ENCODE results near the gene CRYGB. TPM values are rescaled to one million over a fixed set of nuclear protein-coding genes. Genes with fewer than 3 reads are reported as not detected.

The CRYGB gene
- total and polyA plus RNA-seq, 2 of the 4 experiments (the other 2 are of a cell fraction), result not detected

DNA sequence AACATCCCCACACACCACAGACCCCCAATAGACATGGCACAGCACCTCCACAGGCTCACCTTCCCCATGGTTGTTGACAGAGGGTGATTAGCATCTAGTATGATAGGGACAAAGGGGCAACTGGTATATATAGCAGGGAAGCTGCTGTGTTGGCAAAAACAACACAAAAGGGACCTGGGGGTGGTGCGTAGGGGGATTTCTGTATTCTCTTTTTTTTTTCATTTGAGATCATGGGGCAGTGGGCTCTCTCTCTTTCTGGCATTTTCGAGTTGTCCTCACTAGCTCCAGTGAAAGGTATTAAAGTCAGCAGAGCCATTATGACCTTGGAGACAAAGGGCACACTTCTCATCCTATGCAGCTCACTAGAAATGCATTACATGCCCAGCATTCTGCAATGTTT is 17.5 kb upstream of the CRYGB start, which contains the start of gene CRYGA (continued):
- TF ChIP-seq, protein P1, sequence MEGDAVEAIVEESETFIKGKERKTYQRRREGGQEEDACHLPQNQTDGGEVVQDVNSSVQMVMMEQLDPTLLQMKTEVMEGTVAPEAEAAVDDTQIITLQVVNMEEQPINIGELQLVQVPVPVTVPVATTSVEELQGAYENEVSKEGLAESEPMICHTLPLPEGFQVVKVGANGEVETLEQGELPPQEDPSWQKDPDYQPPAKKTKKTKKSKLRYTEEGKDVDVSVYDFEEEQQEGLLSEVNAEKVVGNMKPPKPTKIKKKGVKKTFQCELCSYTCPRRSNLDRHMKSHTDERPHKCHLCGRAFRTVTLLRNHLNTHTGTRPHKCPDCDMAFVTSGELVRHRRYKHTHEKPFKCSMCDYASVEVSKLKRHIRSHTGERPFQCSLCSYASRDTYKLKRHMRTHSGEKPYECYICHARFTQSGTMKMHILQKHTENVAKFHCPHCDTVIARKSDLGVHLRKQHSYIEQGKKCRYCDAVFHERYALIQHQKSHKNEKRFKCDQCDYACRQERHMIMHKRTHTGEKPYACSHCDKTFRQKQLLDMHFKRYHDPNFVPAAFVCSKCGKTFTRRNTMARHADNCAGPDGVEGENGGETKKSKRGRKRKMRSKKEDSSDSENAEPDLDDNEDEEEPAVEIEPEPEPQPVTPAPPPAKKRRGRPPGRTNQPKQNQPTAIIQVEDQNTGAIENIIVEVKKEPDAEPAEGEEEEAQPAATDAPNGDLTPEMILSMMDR (conservative IDR thresholded peaks at IDR 0.05; ENCODE audit: low read depth, low read length), result no peak
- TF ChIP-seq RCOR1 (IDR thresholded peaks at IDR 0.05; ENCODE audit: insufficient replicate concordance, low read length) (no peak), POLR2A (IDR thresholded peaks at IDR 0.05; ENCODE audit: low read depth, low read length) (no peak)

DNA sequence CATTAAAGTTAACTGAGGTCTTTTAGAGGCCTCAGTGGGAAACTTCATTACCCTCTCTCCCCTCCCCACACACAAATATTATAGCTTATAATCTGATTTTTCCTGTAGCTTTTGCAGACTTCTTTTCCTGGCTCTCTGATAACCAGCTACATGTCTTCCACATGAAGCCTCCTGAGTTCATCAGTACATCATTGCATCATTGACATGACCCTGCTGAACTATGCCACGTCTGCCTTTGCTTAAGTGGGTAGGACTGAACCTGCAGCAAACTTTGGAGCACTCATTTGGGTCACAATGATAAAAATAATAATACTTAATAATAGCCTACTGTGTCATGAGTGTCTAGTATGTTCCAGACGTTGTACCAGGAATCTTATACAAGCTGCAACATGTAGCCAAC is 10.5 kb upstream of the CRYGB start:
- no peak for ATAC-seq (ENCODE audit: low read depth)
- no TSS peak for BruUV-seq (replicated peaks)

More for the DNA sequence above, 10.5 kb upstream of the CRYGB start:
- H2BK20ac ChIP-seq (ENCODE audit: low read depth, low read length), result no peak overlapping the region
- H4K91ac ChIP-seq (ENCODE audit: insufficient read depth, low read depth, low read length), result no peak overlapping the region
- H3K14ac ChIP-seq (replicated peaks; ENCODE audit: low read depth, low read length), result no peak overlapping the region
- no CpG with 5 or more reads among the region's 2 CpGs for WGBS, 2 experiments (ENCODE audit: extremely low coverage in 2 of 2, insufficient read length in 1 of 2)
- no peak overlapping the region for H2BK120ac ChIP-seq (ENCODE audit: low read depth, low read length)
- H3K9me3 ChIP-seq (ENCODE audit: control insufficient read depth, insufficient read depth, low read length), result no peaks in the 10 kb centered on the region
- H3K4me1 ChIP-seq (ENCODE audit: control insufficient read depth, insufficient read depth, low read length), result no peaks in the 10 kb centered on the region
- no peak overlapping the region for H3K23ac ChIP-seq (ENCODE audit: low read depth, low read length)
- no peak overlapping the region for H3K18ac ChIP-seq (ENCODE audit: low read depth, low read length)
- H3K27ac ChIP-seq (ENCODE audit: insufficient read depth, low read length), result no peak overlapping the region
- no peaks in the 10 kb centered on the region for H3K79me1 ChIP-seq (ENCODE audit: low read depth in 1 of 2, low read length in 2 of 2)
- no peaks in the 10 kb centered on the region for H3K27me3 ChIP-seq (ENCODE audit: control insufficient read depth, insufficient read depth, low read length)
- dilution Hi-C loops (cut with HindIII; ENCODE audit: low sequenced_read_pairs, unreplicated experiment) (no loop called here), in situ Hi-C loops (cut with MboI; ENCODE audit: low sequenced_read_pairs) (no loop called here), intact Hi-C loops (cut with micrococcal nuclease) (no loop called here)
- TF ChIP-seq NFE2L2 (IDR thresholded peaks at IDR 0.05; ENCODE audit: low read depth, low read length) (no peak), FOS (IDR thresholded peaks at IDR 0.05; ENCODE audit: low read depth, low read length) (no peak), CHD1 (IDR thresholded peaks at IDR 0.05; ENCODE audit: low read depth, low read length) (no peak), RFX5 (IDR thresholded peaks at IDR 0.05; ENCODE audit: low read depth, low read length) (no peak), MXI1 (IDR thresholded peaks at IDR 0.05; ENCODE audit: borderline replicate concordance, low read depth, low read length) (no peak), POLR2A (IDR thresholded peaks at IDR 0.05; ENCODE audit: low read depth, low read length) (no peak), MAFK (IDR thresholded peaks at IDR 0.05; ENCODE audit: low read depth, low read length) (no peak), MAZ (IDR thresholded peaks at IDR 0.05; ENCODE audit: borderline replicate concordance, low read depth, low read length) (no peak), RCOR1 (IDR thresholded peaks at IDR 0.05; ENCODE audit: insufficient replicate concordance, low read length) (no peak), RAD21 (IDR thresholded peaks at IDR 0.05; ENCODE audit: low read length) (no peak)
- TF ChIP-seq, protein P2, sequence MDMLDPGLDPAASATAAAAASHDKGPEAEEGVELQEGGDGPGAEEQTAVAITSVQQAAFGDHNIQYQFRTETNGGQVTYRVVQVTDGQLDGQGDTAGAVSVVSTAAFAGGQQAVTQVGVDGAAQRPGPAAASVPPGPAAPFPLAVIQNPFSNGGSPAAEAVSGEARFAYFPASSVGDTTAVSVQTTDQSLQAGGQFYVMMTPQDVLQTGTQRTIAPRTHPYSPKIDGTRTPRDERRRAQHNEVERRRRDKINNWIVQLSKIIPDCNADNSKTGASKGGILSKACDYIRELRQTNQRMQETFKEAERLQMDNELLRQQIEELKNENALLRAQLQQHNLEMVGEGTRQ (IDR thresholded peaks at IDR 0.05; ENCODE audit: low read depth, low read length), result no peak
- TF ChIP-seq, protein P3, sequence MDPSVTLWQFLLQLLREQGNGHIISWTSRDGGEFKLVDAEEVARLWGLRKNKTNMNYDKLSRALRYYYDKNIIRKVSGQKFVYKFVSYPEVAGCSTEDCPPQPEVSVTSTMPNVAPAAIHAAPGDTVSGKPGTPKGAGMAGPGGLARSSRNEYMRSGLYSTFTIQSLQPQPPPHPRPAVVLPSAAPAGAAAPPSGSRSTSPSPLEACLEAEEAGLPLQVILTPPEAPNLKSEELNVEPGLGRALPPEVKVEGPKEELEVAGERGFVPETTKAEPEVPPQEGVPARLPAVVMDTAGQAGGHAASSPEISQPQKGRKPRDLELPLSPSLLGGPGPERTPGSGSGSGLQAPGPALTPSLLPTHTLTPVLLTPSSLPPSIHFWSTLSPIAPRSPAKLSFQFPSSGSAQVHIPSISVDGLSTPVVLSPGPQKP (IDR thresholded peaks at IDR 0.05; ENCODE audit: borderline replicate concordance, low read depth, low read length), result no peak
- no peak for DNase-seq
- H2AK5ac ChIP-seq (ENCODE audit: low read depth, low read length), result no peak overlapping the region
- no peak overlapping the region for H3K56ac ChIP-seq (ENCODE audit: extremely low read depth, insufficient read depth, low read length)
- H4K5ac ChIP-seq (ENCODE audit: low read depth, low read length), result no peak overlapping the region
- no peak overlapping the region for H4K8ac ChIP-seq (ENCODE audit: low read depth in 2 of 2, low read length in 2 of 2)
- H3K4me3 ChIP-seq (ENCODE audit: insufficient read depth, low read depth, low read length), result no peak overlapping the region
- no peak overlapping the region for H2AK9ac ChIP-seq (replicated peaks; ENCODE audit: low read depth, low read length, poor library complexity)
- H3K36me3 ChIP-seq (ENCODE audit: control insufficient read depth, insufficient read depth, low read length), result no peaks in the 10 kb centered on the region
- H2BK15ac ChIP-seq (ENCODE audit: low read depth, low read length), result no peak overlapping the region
- POLR2A ChIA-PET (ENCODE audit: unreplicated experiment), result no interaction called here
- no peak overlapping the region for H2AFZ ChIP-seq (replicated peaks; ENCODE audit: low read length, poor library complexity)
- CTCF ChIA-PET, result interaction anchor here (0.9 kb wide), 1 partner anchor 14 kb away, joined by 3 read pairs; no protein-coding TSS in a partner anchor
- H3K9ac ChIP-seq (ENCODE audit: low read depth, low read length), result no peak overlapping the region
- no peak overlapping the region for H3K4ac ChIP-seq (ENCODE audit: low read depth, low read length)
- H4K20me1 ChIP-seq (ENCODE audit: insufficient read depth, low read length), result no peaks in the 10 kb centered on the region
- no peak overlapping the region for H3K4me2 ChIP-seq (ENCODE audit: low read depth, low read length)
- H2BK5ac ChIP-seq (ENCODE audit: low read depth, low read length, poor library complexity, severe bottlenecking), result no peak overlapping the region
- no peaks in the 10 kb centered on the region for H3K9me1 ChIP-seq (ENCODE audit: insufficient read depth, low read length)

All from IMR-90 (cell line).